NB4 (cell line): ENCODE data around the gene UBA52.

Experiments used
- CTCF ChIP-seq: IDR thresholded peaks from one replicate; pipeline ENCODE4 v1.5.1; 2012; ENCODE audit warnings: low read depth, low read length
- POLR2A ChIP-seq: IDR thresholded peaks from 2 replicates; pipeline ENCODE4 v1.6.1; 2011; ENCODE audit warnings: mild to moderate bottlenecking; ENCODE audit not compliant: insufficient read length; ENCODE audit errors: extremely low read depth

GRCh38 chr19:18597809-18598660 lies 26.4 kb downstream of the UBA52 start:
- no peak for TF ChIP-seq CTCF
- no peak for TF ChIP-seq POLR2A
